PC-9 (cell line): ENCODE data around the gene PTPRS. TPM values are rescaled to one million over a fixed set of nuclear protein-coding genes. Genes with fewer than 3 reads are reported as not detected.

Experiments used
- BruUV-seq: library from RNA; stranded (reverse); fragments of 400-500 nt; replicated peaks from 2 replicates; lab custom pipeline; 2021; lab: Mats Ljungman, UMichigan
- CTCF ChIA-PET: fragments of 300-600 bp; sonication (Branson Sonifier 250); formaldehyde crosslinking; loops from one replicate; lab custom pipeline; 2022; ENCODE audit warnings: antibody characterized with exemption; lab: Charles Lee
- POLR2A ChIA-PET: fragments of 300-600 bp; sonication (Branson Sonifier 250); formaldehyde crosslinking; loops from one replicate; lab custom pipeline; 2022; ENCODE audit warnings: antibody characterized with exemption; ENCODE audit not compliant: unreplicated experiment; lab: Charles Lee
- DNase-seq, 2 experiments: peaks; one replicate each; pipeline versions ENCODE4 v3.0.0 to v3.0.0-alpha.2; 2015 to 2022; ENCODE audit warnings: mixed read lengths in 1 of 2
- H2AFZ ChIP-seq: fragments of 200-600 bp; sonication (generic); 2 replicates; pipeline ENCODE4 v1.8.1; 2017; ENCODE audit warnings: antibody characterized with exemption
- H3F3A ChIP-seq: fragments of 200-600 bp; sonication (generic); 2 replicates; pipeline ENCODE4 v1.8.1; 2017; ENCODE audit warnings: antibody characterized with exemption, mild to moderate bottlenecking, low read depth; ENCODE audit not compliant: insufficient read depth
- H3K27ac ChIP-seq: fragments of 200-600 bp; sonication (generic); 2 replicates; pipeline ENCODE4 v1.6.1; 2016; ENCODE audit warnings: mixed run types
- H3K27me3 ChIP-seq: fragments of 200-600 bp; sonication (generic); 2 replicates; pipeline ENCODE4 v1.6.1; 2016; ENCODE audit warnings: low read depth, mixed run types; ENCODE audit not compliant: insufficient read depth
- H3K36me3 ChIP-seq: fragments of 200-600 bp; sonication (generic); 2 replicates; pipeline ENCODE4 v1.6.1; 2016; ENCODE audit warnings: low read depth, mixed run types
- H3K4me1 ChIP-seq: fragments of 200-600 bp; sonication (generic); replicated peaks from 2 replicates; pipeline ENCODE4 v1.6.1; 2016; ENCODE audit warnings: mixed run types; ENCODE audit not compliant: insufficient read depth
- H3K4me2 ChIP-seq: fragments of 200-600 bp; sonication (generic); 2 replicates; pipeline ENCODE4 v1.6.1; 2017; ENCODE audit warnings: mixed run types
- H3K4me3 ChIP-seq: fragments of 200-600 bp; sonication (generic); 2 replicates; pipeline ENCODE4 v1.6.1; 2016; ENCODE audit warnings: mixed run types
- H3K79me2 ChIP-seq: fragments of 200-600 bp; sonication (generic); 2 replicates; pipeline ENCODE4 v1.6.1; 2017; ENCODE audit warnings: low read depth, mixed run types
- H3K9me2 ChIP-seq: fragments of 200-600 bp; sonication (generic); 2 replicates; pipeline ENCODE4 v1.8.1; 2017; ENCODE audit warnings: mild to moderate bottlenecking; ENCODE audit not compliant: insufficient read depth
- H3K9me3 ChIP-seq: fragments of 200-600 bp; sonication (generic); 2 replicates; pipeline ENCODE4 v1.8.1; 2016; ENCODE audit warnings: low read depth; ENCODE audit not compliant: insufficient read depth
- H4K20me1 ChIP-seq: fragments of 200-600 bp; sonication (generic); 2 replicates; pipeline ENCODE4 v1.8.1; 2017; ENCODE audit not compliant: insufficient read depth
- CTCF ChIP-seq: fragments of 200-600 bp; sonication (generic); conservative IDR thresholded peaks from 2 replicates; pipeline ENCODE4 v1.6.1; 2017; ENCODE audit warnings: mixed run types, antibody characterized with exemption, mild to moderate bottlenecking, moderate library complexity
- EZH2 ChIP-seq: fragments of 200-600 bp; sonication (generic); IDR thresholded peaks from 2 replicates; pipeline ENCODE4 v1.8.0; 2017; ENCODE audit warnings: antibody characterized with exemption, low read depth
- intact Hi-C: fragments of 100-400 bp; cut with micrococcal nuclease; formaldehyde crosslinking; loops from one replicate; pipeline ENCODE4 v1.10.0; 2022; ENCODE audit not compliant: unreplicated experiment
- total RNA-seq: library from RNA; stranded (reverse); gene quantifications from 2 replicates; pipeline ENCODE4 v1.2.3, GENCODE V29; 2021

Gene PTPRS
- total RNA-seq, 1 experiment from 2014 or later: 131 TPM

DNA sequence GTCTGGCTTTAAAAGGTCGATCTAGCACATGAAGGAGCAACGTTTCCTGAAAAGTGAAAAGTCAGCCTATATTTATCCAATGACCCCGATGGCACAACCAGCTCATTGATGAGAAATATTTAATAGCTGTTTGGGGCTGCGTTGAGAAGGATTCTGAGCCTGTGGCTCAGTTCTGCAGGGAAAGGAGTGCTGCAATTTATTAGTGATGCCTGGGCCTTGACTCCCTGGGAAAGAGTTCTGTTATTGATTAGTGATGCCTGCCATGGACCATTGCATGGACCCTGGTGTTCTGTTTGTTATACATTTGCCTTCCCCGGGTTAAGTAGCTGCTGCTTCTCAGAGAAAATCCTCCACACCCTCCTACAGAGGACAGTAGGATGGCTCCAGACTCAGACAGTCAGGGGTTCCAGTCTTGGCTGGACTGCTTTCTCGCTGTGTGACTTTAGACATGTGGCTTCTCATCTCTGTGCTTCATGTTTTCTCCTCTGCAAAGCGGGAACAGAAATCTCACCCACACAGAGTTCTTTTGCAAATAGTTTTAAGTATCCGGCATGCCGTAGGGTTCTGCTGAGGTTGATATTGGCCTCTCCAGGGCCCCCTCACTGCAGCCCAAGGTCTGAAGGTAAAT, 17.7 kb upstream of the PTPRS start:
- DNase-seq: no peak
- no peaks in the 10 kb centered on the region for H3K9me2 ChIP-seq
- H2AFZ ChIP-seq: no peak overlapping the region
- peaks cover 18% of the 10 kb centered on the region; the same call in 1 of the 2 replicates for H3K27me3 ChIP-seq
- intact Hi-C loops: no loop called here
- no peaks in the 10 kb centered on the region for H3K4me1 ChIP-seq
- no peaks in the 10 kb centered on the region for H3K36me3 ChIP-seq
- BruUV-seq: no TSS peak
- H3K4me2 ChIP-seq: peak overlapping the region; percentile 28
- H3K9me3 ChIP-seq: no peaks in the 10 kb centered on the region
- H4K20me1 ChIP-seq: no peaks in the 10 kb centered on the region
- H3K79me2 ChIP-seq: no peaks in the 10 kb centered on the region
- TF ChIP-seq EZH2: no peak
- no peak for TF ChIP-seq CTCF
- CTCF ChIA-PET: no interaction called here
- POLR2A ChIA-PET: no interaction called here
- no peak overlapping the region for H3K27ac ChIP-seq
- no peaks in the 10 kb centered on the region for H3F3A ChIP-seq
- no peak overlapping the region for H3K4me3 ChIP-seq

DNA sequence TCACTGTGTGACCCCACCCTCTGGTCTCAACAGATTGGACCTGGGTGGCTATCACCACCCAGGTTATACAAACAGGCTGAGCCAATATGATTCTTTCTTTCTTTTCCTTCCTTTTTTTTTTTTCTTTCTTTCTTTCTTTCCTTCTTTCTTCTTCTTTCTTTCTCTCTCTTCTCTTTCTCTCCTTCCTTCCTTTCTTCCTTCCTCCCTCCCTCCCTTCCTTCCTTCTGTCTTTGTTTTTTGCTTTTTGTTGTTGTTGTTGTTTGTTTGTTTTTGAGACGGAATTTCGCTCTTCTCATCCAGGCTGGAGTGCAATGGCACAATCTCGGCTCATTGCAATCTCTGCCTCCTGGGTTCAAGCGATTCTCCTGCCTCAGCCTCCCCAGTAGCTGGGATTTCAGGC, 17.0 kb upstream of the PTPRS start:
- CTCF ChIA-PET: interaction anchor here (0.7 kb wide), 1 partner anchor 127 kb away, joined by 3 read pairs; no protein-coding TSS in a partner anchor
- Histone ChIP-seq H3K9me2 (no peaks in the 10 kb centered on the region), H3F3A (no peaks in the 10 kb centered on the region), H3K27me3 (peaks cover 18% of the 10 kb centered on the region; the same call in 1 of the 2 replicates), H4K20me1 (no peaks in the 10 kb centered on the region), H3K79me2 (no peaks in the 10 kb centered on the region), H3K4me1 (no peaks in the 10 kb centered on the region), H2AFZ (no peak overlapping the region), H3K36me3 (no peaks in the 10 kb centered on the region), H3K9me3 (no peaks in the 10 kb centered on the region), H3K4me2 (peak overlapping the region; percentile 28), H3K27ac (no peak overlapping the region), H3K4me3 (no peak overlapping the region)
- POLR2A ChIA-PET: no interaction called here
- intact Hi-C loops: no loop called here
- BruUV-seq: no TSS peak
- DNase-seq: no peak
- TF ChIP-seq EZH2 (no peak), CTCF (no peak)

- intact Hi-C loops: no loop called here
- Histone ChIP-seq H3K4me3 (no peak overlapping the region), H3K36me3 (no peaks in the 10 kb centered on the region), H2AFZ (no peak overlapping the region), H3F3A (no peaks in the 10 kb centered on the region), H3K9me2 (no peaks in the 10 kb centered on the region), H3K27ac (no peak overlapping the region), H3K27me3 (peaks cover 18% of the 10 kb centered on the region; the same call in 1 of the 2 replicates), H4K20me1 (no peaks in the 10 kb centered on the region), H3K4me1 (no peaks in the 10 kb centered on the region), H3K79me2 (no peaks in the 10 kb centered on the region), H3K9me3 (no peaks in the 10 kb centered on the region), H3K4me2 (no peak overlapping the region)
- BruUV-seq: no TSS peak
- POLR2A ChIA-PET: no interaction called here
- no peak for DNase-seq
- CTCF ChIA-PET: interaction anchor here (0.5 to 0.7 kb wide), 2 partner anchors 127 to 170 kb away, joined by 3 read pairs; no protein-coding TSS in a partner anchor
- TF ChIP-seq EZH2 (no peak), CTCF (no peak)
These were observed 16.3 kb upstream of the PTPRS start for GRCh38 chr19:5356918-5357317.
